HepG2 (cell line): Measurements from ENCODE around the gene GART. TPM values are rescaled to one million over a fixed set of nuclear protein-coding genes. Genes with fewer than 3 reads are reported as not detected.

Experiments used
- ATF7 ChIP-seq, 2 experiments: fragments of 450-650 bp in 1 of 2; sonication (generic) in 1 of 2; formaldehyde crosslinking in 1 of 2; IDR thresholded peaks; 2 replicates each; pipeline versions ENCODE4 v1.4.0 to v1.6.1; 2016 to 2020; ENCODE audit warnings: antibody characterized with exemption in 1 of 2, mild to moderate bottlenecking in 1 of 2, missing genetic modification reagents in 1 of 2
- HNRNPUL1 ChIP-seq: fragments of 200-400 bp; formaldehyde crosslinking; IDR thresholded peaks from 2 replicates; pipeline ENCODE4 v1.6.1; 2017; ENCODE audit warnings: low read depth, mild to moderate bottlenecking, low read length, moderate library complexity
- HOXA3 ChIP-seq: sonication (generic); formaldehyde crosslinking; IDR thresholded peaks from 2 replicates; pipeline ENCODE4 v1.5.0; 2020; ENCODE audit warnings: missing genetic modification reagents
- IRF2 ChIP-seq: IDR thresholded peaks from 2 replicates; pipeline ENCODE4 v1.6.1; 2018; ENCODE audit warnings: missing genetic modification reagents, missing compliant biosample characterization
- MZF1 ChIP-seq: sonication (generic); formaldehyde crosslinking; IDR thresholded peaks from 2 replicates; pipeline ENCODE4 v1.8.1; 2023; ENCODE audit warnings: mild to moderate bottlenecking, missing genetic modification reagents, borderline replicate concordance
- POLR2AphosphoS2 ChIP-seq: IDR thresholded peaks from 2 replicates; pipeline ENCODE4 v1.6.1; 2011; ENCODE audit warnings: low read depth, low read length, improper control_type of control experiment
- ZNF382 ChIP-seq: sonication (generic); formaldehyde crosslinking; IDR thresholded peaks from 2 replicates; pipeline ENCODE4 v1.5.0; 2020; ENCODE audit warnings: missing genetic modification reagents, mild to moderate bottlenecking, borderline replicate concordance
- ZNF556 ChIP-seq: sonication (generic); formaldehyde crosslinking; IDR thresholded peaks from 2 replicates; pipeline ENCODE4 v1.4.0; 2020; ENCODE audit warnings: mild to moderate bottlenecking, missing genetic modification reagents, borderline replicate concordance
- ZNF563 ChIP-seq: sonication (generic); formaldehyde crosslinking; IDR thresholded peaks from 2 replicates; pipeline ENCODE4 v1.8.0; 2022; ENCODE audit warnings: mild to moderate bottlenecking, moderate library complexity, missing genetic modification reagents
- ZSCAN20 ChIP-seq: sonication (generic); formaldehyde crosslinking; IDR thresholded peaks from 2 replicates; pipeline ENCODE4 v1.4.0; 2020; ENCODE audit warnings: missing genetic modification reagents, mild to moderate bottlenecking, borderline replicate concordance
- polyA plus RNA-seq, 8 experiments: library from polyadenylated mRNA; depleted of rRNA in 3 of 8; stranded (reverse) in 7 of 8; unstranded in 1 of 8; fragments of >200 nt; fragmentation: Illumina TruSeq in 4 of 8; extraction: Trizol in 4 of 8; gene quantifications; 2 replicates each; pipeline versions ENCODE4 v1.2.1 to v1.2.3, GENCODE V29; 2011 to 2016; ENCODE audit warnings: low read depth in 4 of 8, missing spikeins in 1 of 8, mixed read lengths in 1 of 8; ENCODE audit not compliant: insufficient read depth in 1 of 8
- total RNA-seq, 5 experiments: library from RNA; depleted of rRNA; stranded (reverse); fragments of >200 nt; fragmentation: Illumina TruSeq; extraction: Trizol; gene quantifications; 2 replicates each; pipeline ENCODE4 v1.2.3, GENCODE V29; 2016; ENCODE audit warnings: low read depth in 1 of 5
- TF ChIP-seq, protein P1 (sequence below): fragments of 450-650 bp; IDR thresholded peaks from 2 replicates; pipeline ENCODE4 v1.6.1; 2016

GART gene
- total and polyA plus RNA-seq, 2 of the 13 experiments (the other 11 are each of a cell fraction or from before 2014, with no cell fraction given), result 17.9 to 109 TPM

DNA sequence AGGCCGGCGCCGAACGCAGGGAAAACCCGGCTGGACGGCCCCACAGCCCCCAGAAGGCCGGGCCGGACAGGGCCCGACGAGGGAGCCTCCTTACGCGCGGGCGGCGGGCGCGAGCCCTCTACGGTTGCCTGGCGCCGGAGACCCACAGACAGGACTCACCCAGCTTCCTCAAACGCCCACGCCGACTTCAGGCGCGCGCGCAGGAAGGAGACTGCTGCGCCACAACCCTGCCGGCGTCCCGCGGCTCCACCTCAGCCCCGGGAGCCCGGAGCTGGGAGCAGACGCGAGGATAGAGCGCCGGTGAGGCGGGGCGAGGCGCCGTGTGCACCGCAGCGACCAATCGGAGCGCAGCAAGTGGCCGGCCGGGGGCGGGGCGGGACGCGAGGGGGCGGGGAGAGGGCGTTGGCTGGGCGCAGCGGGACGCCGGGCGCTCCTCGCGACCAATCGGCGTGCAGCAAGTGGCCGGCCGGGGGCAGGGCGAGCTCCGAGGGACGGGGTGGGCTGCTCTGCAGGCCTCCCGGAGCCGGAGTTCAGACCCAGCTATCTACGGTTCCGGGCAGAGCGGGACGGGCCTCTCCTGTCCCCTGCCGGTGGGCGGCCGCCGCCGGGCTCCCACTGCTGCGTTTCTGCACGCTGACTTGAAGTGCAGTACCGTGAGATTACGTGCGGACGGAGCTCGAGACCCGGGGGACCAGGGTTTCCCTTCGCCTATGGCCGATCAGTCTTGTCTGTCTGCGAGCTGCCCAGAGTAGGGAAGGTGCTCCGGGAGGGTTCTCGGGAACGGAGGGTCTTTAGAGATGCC, 62.0 kb downstream of the GART start, which contains the start of gene TMEM50B (continued):
- no peak for TF ChIP-seq ZNF556 (CRISPR knock-in tag)
- TF ChIP-seq, protein P1, sequence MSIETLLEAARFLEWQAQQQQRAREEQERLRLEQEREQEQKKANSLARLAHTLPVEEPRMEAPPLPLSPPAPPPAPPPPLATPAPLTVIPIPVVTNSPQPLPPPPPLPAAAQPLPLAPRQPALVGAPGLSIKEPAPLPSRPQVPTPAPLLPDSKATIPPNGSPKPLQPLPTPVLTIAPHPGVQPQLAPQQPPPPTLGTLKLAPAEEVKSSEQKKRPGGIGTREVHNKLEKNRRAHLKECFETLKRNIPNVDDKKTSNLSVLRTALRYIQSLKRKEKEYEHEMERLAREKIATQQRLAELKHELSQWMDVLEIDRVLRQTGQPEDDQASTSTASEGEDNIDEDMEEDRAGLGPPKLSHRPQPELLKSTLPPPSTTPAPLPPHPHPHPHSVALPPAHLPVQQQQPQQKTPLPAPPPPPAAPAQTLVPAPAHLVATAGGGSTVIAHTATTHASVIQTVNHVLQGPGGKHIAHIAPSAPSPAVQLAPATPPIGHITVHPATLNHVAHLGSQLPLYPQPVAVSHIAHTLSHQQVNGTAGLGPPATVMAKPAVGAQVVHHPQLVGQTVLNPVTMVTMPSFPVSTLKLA, result no peak
- TF ChIP-seq ZSCAN20 (CRISPR knock-in tag), result no peak; the same call in 1 of the 2 replicates
- peak; percentile 61 for TF ChIP-seq HOXA3 (CRISPR knock-in tag)
- TF ChIP-seq POLR2AphosphoS2, result no peak
- TF ChIP-seq MZF1 (CRISPR knock-in tag), result no peak
- no peak for TF ChIP-seq HNRNPUL1
- TF ChIP-seq ATF7 (IDR thresholded peaks at IDR 0.05), result no peak
- TF ChIP-seq ATF7 (CRISPR knock-in tag; IDR thresholded peaks at IDR 0.05), result no peak
- peak; percentile 83 for TF ChIP-seq IRF2
- TF ChIP-seq ZNF563, result 0 out of 2 replicates have a peak, but pooled peaks have one; percentile 50
- no peak for TF ChIP-seq ZNF382 (CRISPR knock-in tag)
